ENCODE results near the gene PDPK1.

GRCh38 chr16:2537451-2538379 lies at the start of gene PDPK1:
- TF ChIP-seq POLR2A (IDR thresholded peaks at IDR 0.05) (peak; percentile 49 to 78), CTCF (IDR thresholded peaks at IDR 0.05 in 4 of 5, conservative IDR thresholded peaks at IDR 0.05 in 1 of 5) (peak in 1 of 5 experiments; percentile 15)

All from gastrocnemius medialis (tissue), 4 donors.